Measurements from ENCODE around the gene NR4A3.
A peak's percentile ranks its signal among the peaks of the same experiment; 100 is the strongest.

Gene NR4A3

GRCh38 chr9:99814359-99814758, 7.3 kb upstream of the NR4A3 start:
- no peak for DNase-seq

- DNase-seq = no peak
Observed at GRCh38 chr9:99816392-99816791, 5.3 kb upstream of the NR4A3 start.

- DNase-seq = no peak
Observed at GRCh38 chr9:99818500-99818899, 3.2 kb upstream of the NR4A3 start.

- DNase-seq = peak; percentile 99 to 100 (median 99)
Observed at GRCh38 chr9:99819123-99819855, 2.4 kb upstream of the NR4A3 start.

GRCh38 chr9:99819856-99820684, 1.6 kb upstream of the NR4A3 start:
- DNase-seq = peak; percentile 98 to 99 (median 98)

- peak; percentile 91 to 99 (median 95) for DNase-seq
Observed at GRCh38 chr9:99820685-99821395, 845 bp upstream of the NR4A3 start.

- DNase-seq = peak; percentile 55 to 75 (median 55)
Observed at GRCh38 chr9:99822109-99822805, 572 bp downstream of the NR4A3 start.

GRCh38 chr9:99822806-99823591, 1.3 kb downstream of the NR4A3 start:
- DNase-seq = peak in 2 of 3 donors; percentile 41 to 44

GRCh38 chr9:99823681-99824377, 2.1 kb downstream of the NR4A3 start:
- DNase-seq = peak; percentile 93 to 95 (median 94)

- DNase-seq = peak; percentile 74 to 87 (median 78)
Observed at GRCh38 chr9:99824378-99825171, 2.9 kb downstream of the NR4A3 start.

- DNase-seq = peak in 2 of 3 donors; percentile 36 to 42
Observed at GRCh38 chr9:99825172-99826046, 3.7 kb downstream of the NR4A3 start.

- DNase-seq = peak in 2 of 3 donors; percentile 38 to 47
Observed at GRCh38 chr9:99826579-99826978, 4.9 kb downstream of the NR4A3 start.

GRCh38 chr9:99827244-99827643, 5.6 kb downstream of the NR4A3 start:
- DNase-seq = no peak

- peak in 2 of 3 donors; percentile 12 to 28 for DNase-seq
Observed at GRCh38 chr9:99828054-99828416, 6.3 kb downstream of the NR4A3 start.

GRCh38 chr9:99828417-99829176, 6.9 kb downstream of the NR4A3 start:
- peak; percentile 29 to 45 (median 29) for DNase-seq

- peak in 1 of 3 donors; percentile 15 for DNase-seq
Observed at GRCh38 chr9:99831857-99832557, 10.3 kb downstream of the NR4A3 start.

- DNase-seq = no peak
Observed at GRCh38 chr9:99832558-99832864, 10.8 kb downstream of the NR4A3 start.

GRCh38 chr9:99833735-99834134, 12.1 kb downstream of the NR4A3 start:
- DNase-seq = peak in 1 of 3 donors; percentile 32

All from suppressor macrophage treated with lipopolysaccharide for 1 hour (primary cell).